WTC11 (cell line): ENCODE data around the gene PARM1. TPM values are rescaled to one million over a fixed set of nuclear protein-coding genes. Genes with fewer than 3 reads are reported as not detected.

ENCODE experiments used
- ATAC-seq: fragments of 200-7000 bp; cut with Tn5 transposase; 2 replicates; pipeline ENCODE4 v1.10.0; 2021; ENCODE audit warnings: mild to moderate bottlenecking, moderate library complexity
- CTCF ChIA-PET: fragments of 300-600 bp; sonication (Branson Sonifier 250); formaldehyde crosslinking; loops from one replicate; lab custom pipeline; 2021; ENCODE audit warnings: antibody characterized with exemption; lab: Charles Lee
- POLR2A ChIA-PET: fragments of 350-600 bp; sonication (Branson Sonifier 250); formaldehyde crosslinking; loops from one replicate; lab custom pipeline; 2021; ENCODE audit warnings: antibody characterized with exemption; lab: Charles Lee
- DNase-seq: peaks from one replicate; pipeline ENCODE4 v3.0.0; 2021; ENCODE audit warnings: low spot score
- H3K27ac Mint-ChIP-seq: 2 replicates; pipeline ENCODE4 v1.8.0; 2021; ENCODE audit warnings: mixed read lengths
- H3K27me3 Mint-ChIP-seq: 2 replicates; pipeline ENCODE4 v1.8.0; 2021; ENCODE audit warnings: low read depth, mild to moderate bottlenecking, moderate library complexity, mixed read lengths
- H3K36me3 Mint-ChIP-seq: 2 replicates; pipeline ENCODE4 v1.8.0; 2021; ENCODE audit warnings: mixed read lengths
- H3K4me1 Mint-ChIP-seq: 2 replicates; pipeline ENCODE4 v1.8.0; 2022; ENCODE audit warnings: mixed read lengths
- H3K4me3 Mint-ChIP-seq: 2 replicates; pipeline ENCODE4 v1.8.0; 2021; ENCODE audit warnings: mild to moderate bottlenecking, moderate library complexity, mixed read lengths
- H3K9me3 Mint-ChIP-seq: 2 replicates; pipeline ENCODE4 v1.8.0; 2021; ENCODE audit warnings: mixed read lengths
- CBFB ChIP-seq: sonication (generic); formaldehyde crosslinking; IDR thresholded peaks from 2 replicates; pipeline ENCODE4 v1.8.1; 2022; ENCODE audit warnings: mild to moderate bottlenecking, low read depth, missing genetic modification reagents
- GABPB1 ChIP-seq: sonication (generic); formaldehyde crosslinking; IDR thresholded peaks from 2 replicates; pipeline ENCODE4 v1.8.1; 2023; ENCODE audit warnings: mild to moderate bottlenecking, missing genetic modification reagents
- NR3C1 ChIP-seq: sonication (generic); formaldehyde crosslinking; conservative IDR thresholded peaks from 2 replicates; pipeline ENCODE4 v1.8.1; 2023; ENCODE audit warnings: low read depth, mild to moderate bottlenecking, missing genetic modification reagents
- PRDM15 ChIP-seq: sonication (generic); formaldehyde crosslinking; IDR thresholded peaks from 2 replicates; pipeline ENCODE4 v1.8.0; 2022; ENCODE audit warnings: missing genetic modification reagents
- TP53 ChIP-seq: sonication (generic); formaldehyde crosslinking; IDR thresholded peaks from 2 replicates; pipeline ENCODE4 v1.8.1; 2023; ENCODE audit warnings: mild to moderate bottlenecking, missing genetic modification reagents
- ZBTB43 ChIP-seq: sonication (generic); formaldehyde crosslinking; IDR thresholded peaks from 2 replicates; pipeline ENCODE4 v1.8.1; 2023; ENCODE audit warnings: mild to moderate bottlenecking, missing genetic modification reagents
- ZNF532 ChIP-seq: fragments of 250-450 bp; sonication (Bioruptor Pico); IDR thresholded peaks from 2 replicates; pipeline ENCODE4 v1.9.0; 2021; ENCODE audit warnings: mild to moderate bottlenecking, borderline replicate concordance
- total RNA-seq: library from RNA; stranded (reverse); gene quantifications from 3 replicates; pipeline ENCODE4 v1.2.3, GENCODE V29; 2021
- TF ChIP-seq, protein P1 (sequence below): sonication (generic); formaldehyde crosslinking; IDR thresholded peaks from 2 replicates; pipeline ENCODE4 v1.8.0; 2023; ENCODE audit warnings: mild to moderate bottlenecking, missing genetic modification reagents
- TF ChIP-seq, protein P2 (sequence below): fragments of 250-450 bp; sonication (Bioruptor Pico); conservative IDR thresholded peaks from 2 replicates; pipeline ENCODE4 v1.9.0; 2021; ENCODE audit warnings: mild to moderate bottlenecking

The PARM1 gene
- total RNA-seq, 1 experiment from 2014 or later, result 6.3 TPM

DNA sequence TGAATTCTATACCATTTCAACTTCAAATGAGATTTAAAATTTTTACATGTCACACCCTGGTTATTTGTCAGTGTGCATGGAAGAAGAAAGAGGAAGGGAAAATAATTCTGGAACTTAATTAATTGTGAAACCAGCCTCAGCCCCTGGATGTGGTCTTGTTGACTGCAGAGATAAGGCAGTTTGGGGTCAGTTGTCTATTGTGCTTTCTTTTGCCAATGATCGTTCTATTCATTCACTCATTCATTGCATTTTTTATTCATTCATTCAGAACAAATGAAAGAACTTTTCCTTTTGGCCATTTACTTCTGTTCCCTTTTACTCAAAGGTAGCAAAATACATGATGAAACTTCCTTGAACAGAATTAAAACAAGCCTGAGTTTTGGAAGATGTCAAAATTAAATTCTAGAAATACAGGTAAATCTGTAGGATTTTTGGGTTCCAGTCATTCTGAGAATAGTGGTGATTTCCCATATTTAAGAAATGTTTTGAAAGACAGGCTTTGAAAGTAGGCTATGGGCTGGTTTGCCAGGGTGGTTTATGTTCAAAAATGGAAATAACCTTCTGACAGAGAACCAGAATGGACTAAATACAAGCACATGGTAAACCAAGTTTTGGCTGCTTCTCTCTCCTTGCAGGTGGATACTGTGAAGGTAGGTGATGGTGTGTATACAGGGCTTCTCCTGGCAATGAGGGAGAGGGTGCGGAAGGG is 35.7 kb downstream of the PARM1 start (continued):
- TF ChIP-seq, protein P1, sequence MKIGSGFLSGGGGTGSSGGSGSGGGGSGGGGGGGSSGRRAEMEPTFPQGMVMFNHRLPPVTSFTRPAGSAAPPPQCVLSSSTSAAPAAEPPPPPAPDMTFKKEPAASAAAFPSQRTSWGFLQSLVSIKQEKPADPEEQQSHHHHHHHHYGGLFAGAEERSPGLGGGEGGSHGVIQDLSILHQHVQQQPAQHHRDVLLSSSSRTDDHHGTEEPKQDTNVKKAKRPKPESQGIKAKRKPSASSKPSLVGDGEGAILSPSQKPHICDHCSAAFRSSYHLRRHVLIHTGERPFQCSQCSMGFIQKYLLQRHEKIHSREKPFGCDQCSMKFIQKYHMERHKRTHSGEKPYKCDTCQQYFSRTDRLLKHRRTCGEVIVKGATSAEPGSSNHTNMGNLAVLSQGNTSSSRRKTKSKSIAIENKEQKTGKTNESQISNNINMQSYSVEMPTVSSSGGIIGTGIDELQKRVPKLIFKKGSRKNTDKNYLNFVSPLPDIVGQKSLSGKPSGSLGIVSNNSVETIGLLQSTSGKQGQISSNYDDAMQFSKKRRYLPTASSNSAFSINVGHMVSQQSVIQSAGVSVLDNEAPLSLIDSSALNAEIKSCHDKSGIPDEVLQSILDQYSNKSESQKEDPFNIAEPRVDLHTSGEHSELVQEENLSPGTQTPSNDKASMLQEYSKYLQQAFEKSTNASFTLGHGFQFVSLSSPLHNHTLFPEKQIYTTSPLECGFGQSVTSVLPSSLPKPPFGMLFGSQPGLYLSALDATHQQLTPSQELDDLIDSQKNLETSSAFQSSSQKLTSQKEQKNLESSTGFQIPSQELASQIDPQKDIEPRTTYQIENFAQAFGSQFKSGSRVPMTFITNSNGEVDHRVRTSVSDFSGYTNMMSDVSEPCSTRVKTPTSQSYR, result no peak
- no peak for TF ChIP-seq GABPB1 (CRISPR knock-in tag)
- TF ChIP-seq, all 79 proteins: peak for 0

DNA sequence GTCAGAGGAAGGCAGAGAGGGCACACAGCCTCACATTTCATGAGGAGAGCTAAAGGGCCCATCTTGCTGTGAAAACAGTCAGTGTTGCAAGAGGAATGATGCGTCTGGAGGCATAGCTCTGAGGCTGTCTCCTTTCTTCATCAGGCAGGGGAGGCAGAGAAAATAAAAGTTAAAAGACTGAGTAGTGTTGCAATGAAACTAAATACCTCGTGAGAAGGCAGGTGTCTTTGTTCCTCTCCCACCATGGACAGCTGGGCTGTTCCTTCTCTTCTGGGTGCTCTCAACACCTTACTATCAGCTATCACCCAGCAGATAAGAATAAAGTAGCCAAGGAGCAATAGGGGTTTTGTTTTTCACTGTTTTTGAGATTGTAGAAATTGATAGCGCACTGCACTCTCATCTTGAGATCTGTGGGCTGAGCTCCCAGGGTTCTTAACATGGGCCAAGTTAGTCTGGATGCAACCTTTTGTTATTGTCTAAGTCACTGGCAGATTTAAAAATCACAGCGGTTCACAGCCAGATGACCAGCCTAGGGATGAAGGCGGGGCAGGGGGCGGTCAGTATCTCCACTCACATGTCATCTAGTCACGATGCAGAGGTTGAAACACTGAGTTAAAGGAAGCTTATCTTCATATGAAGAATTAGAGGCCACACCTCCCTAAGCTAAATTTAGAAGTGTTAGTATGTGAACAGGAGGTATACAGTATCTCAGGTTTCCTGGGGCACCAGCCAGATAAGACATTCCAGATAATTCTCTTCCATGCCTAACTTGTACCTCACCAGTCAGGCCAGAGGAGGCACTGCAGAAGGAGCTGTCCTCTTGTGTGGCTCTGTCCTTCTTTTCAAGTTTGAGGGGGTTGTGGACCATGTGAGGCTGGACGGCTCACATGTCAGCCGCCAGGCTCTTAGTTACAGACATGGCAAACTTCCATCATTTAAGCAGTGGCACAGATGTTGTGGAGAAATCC is 36.9 kb downstream of the PARM1 start:
- Mint-ChIP-seq H3K27ac (no peak overlapping the region), H3K4me1 (no peaks in the 10 kb centered on the region), H3K27me3 (no peaks in the 10 kb centered on the region), H3K36me3 (no peaks in the 10 kb centered on the region), H3K4me3 (no peak overlapping the region), H3K9me3 (no peaks in the 10 kb centered on the region)
- TF ChIP-seq CBFB (CRISPR knock-in tag) (no peak), ZNF532 (CRISPR knock-in tag) (no peak)
- ATAC-seq (peak; percentile 98), DNase-seq (peak; percentile 35)
- ChIA-PET CTCF (interaction anchor here (0.6 to 1.3 kb wide), 8 partner anchors 9 to 319 kb away, joined by 3 to 6 read pairs (median 3); partner anchors contain the start of gene PARM1), POLR2A (interaction anchor here (0.6 kb wide), 1 partner anchor 188 kb away, joined by 4 read pairs; no protein-coding TSS in a partner anchor)

GRCh38 chr4:74970577-74970976 is 37.7 kb downstream of the PARM1 start:
- ATAC-seq (no peak), DNase-seq (no peak)
- Mint-ChIP-seq H3K4me1 (no peaks in the 10 kb centered on the region), H3K4me3 (no peak overlapping the region), H3K9me3 (peaks cover 6% of the 10 kb centered on the region; the same call in 1 of the 2 replicates), H3K27me3 (no peaks in the 10 kb centered on the region), H3K27ac (no peak overlapping the region), H3K36me3 (no peaks in the 10 kb centered on the region)
- ChIA-PET CTCF (interaction anchor here (0.6 to 1.3 kb wide), 9 partner anchors 9 to 318 kb away, joined by 3 to 6 read pairs (median 3); partner anchors contain the start of gene PARM1), POLR2A (interaction anchor here (0.6 kb wide), 1 partner anchor 187 kb away, joined by 4 read pairs; no protein-coding TSS in a partner anchor)
- TF ChIP-seq, protein P2, sequence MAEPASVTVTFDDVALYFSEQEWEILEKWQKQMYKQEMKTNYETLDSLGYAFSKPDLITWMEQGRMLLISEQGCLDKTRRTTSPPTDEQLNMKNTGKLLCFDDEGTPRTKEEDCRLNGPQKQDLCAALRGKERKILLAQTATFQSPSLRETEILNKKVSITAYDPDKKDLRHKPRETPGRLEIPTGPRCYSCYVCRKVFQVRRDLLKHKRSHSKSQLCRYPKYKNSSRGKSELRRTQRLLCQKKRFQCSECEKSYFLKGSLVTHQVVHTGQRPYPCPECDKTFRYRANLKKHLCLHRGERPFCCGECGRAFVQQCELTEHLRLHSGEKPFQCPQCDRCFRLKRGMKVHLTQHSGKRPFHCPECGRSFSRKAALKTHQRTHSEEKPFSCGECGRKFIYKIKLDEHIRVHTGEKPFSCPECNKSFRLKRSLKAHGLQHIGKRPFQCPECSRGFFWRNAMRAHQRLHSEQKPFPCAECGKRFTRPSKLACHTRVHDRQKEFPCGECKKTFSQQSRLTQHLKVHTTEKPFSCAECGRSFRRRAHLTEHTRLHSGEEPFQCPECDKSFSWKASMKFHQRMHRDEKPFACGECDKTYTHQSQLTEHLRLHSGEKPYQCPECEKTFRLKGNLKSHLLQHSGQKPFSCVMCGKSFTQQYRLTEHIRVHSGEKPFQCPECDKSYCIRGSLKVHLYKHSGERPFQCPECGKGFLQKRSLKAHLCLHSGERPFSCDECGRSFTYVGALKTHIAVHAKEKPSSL (CRISPR knock-in tag), result no peak
- no peak for TF ChIP-seq ZBTB43 (CRISPR knock-in tag)
- TF ChIP-seq NR3C1, result no peak
- TF ChIP-seq TP53 (CRISPR knock-in tag), result no peak
- no peak for TF ChIP-seq PRDM15 (CRISPR knock-in tag)
